GM18519 (cell line): ENCODE measurements around the gene KLHDC10.
"Not testable (repeated sequence)": the region's sequence is repeated elsewhere in the genome, so short reads cannot be mapped to it uniquely, and the experiment has no call there.

Experiments used
- ATAC-seq: cut with Tn5 transposase; IDR thresholded peaks from one replicate; pipeline ENCODE4 v1.9.1; 2021; ENCODE audit warnings: mild to moderate bottlenecking, moderate library complexity; ENCODE audit not compliant: unreplicated experiment, low FRiP score

Gene KLHDC10

DNA sequence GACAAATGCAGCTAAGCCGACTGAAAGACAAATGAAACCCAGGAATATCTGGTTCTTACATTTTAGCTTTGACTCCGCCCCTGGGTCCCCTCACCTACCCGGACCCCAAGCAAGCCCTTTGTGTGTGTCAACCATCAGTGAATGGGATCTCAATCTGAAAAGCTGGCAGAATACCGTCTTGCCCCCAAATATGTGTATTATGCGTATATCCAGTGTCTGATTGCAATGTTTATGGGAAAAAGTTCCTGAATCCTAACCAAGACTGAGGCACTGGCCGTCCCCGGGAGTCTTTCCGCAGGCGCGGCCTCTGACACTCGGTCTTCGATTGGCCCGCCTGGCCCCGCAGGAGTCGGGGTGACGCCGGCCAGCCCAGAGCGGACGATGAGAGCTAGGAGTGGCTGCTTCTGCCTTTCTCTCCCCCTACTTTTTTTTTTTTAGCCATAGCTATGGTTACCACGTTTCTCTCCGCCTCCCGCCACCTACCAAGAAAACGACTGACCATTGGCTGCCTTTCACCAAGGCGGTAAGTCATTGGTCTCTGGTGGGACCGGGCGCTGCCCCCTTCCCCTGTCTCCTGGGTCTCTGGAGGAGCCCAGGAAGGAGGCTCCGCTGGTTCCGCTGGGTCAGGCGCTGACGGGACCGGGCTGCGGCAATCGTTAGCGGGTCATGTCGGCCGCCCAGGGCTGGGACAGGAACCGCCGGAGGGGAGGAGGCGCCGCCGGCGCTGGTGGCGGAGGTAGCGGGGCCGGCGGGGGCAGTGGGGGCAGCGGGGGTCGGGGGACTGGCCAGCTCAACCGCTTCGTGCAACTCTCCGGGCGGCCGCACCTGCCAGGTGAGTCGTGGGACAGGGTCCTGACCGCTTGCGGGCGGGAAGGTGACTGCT is at the start of gene KLHDC10:
TSS of gene KLHDC10 (plus strand) at position 557 of the 883 bp plus-strand sequence. CDS start at position 667, 110 bp downstream.
- peak; percentile 94 for ATAC-seq

DNA sequence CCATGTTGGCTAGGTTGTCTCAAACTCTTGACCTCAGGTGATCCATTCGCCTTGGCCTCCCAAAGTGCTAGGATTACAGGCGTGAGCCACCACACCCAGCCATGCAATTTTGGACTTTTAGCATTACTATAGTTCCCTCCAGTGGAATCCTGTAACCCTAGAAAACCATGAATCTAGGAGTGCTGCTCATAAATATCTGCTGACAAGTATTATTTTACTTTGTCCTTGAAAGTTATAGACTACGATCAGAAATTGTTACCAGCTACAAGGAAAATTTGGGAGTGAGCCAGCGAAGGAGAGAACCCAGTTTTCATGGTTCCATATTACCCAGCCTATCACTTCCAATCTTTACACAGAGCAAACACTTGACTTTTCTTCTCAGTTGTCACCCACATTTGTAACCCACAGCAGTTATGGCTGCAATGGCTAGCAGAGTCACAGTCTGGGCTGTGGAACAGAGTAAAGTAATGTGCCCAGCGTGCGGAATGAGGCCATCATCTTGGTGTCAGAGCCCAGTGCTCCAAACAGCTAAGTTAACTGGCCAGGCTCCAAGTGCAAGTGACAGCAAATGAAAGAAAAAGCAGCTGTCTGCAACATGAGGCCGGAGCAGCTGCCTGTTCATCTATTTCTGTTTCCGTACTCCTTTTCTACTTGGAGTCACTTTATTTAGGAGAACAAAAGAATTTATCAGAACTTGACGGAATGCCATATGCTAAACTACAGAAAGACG is 49.1 kb upstream of the KLHDC10 start:
- ATAC-seq, result no peak

GRCh38 chr7:130022115-130022514 is 48.2 kb upstream of the KLHDC10 start:
- ATAC-seq, result no peak

DNA sequence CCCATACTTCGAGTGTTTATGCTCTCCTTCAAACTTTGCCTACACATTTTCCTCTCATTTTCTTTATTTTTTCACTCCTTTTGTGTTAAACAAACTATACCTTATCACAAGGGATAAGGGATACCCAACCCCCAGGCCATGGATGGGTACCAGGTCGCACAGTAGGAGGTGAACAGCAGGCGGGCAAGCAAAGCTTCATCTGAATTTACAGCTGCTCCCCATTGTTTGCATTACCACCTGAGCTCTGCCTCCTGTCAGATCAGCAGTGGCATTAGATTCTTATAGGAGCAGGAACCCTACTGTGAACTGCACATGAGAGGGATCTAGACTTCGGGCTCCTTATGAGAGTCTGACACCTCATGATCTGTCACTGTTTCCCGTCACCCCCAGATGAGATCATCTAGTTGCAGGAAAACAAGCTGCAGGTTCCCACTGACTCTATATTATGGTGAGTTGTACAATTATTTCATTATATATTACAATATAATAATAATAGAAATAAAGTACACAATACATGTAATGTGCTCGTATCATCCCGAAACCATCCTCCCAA is 47.6 kb upstream of the KLHDC10 start:
- no peak for ATAC-seq

- no peak for ATAC-seq
Measured at GRCh38 chr7:130024390-130024789, 45.9 kb upstream of the KLHDC10 start.

GRCh38 chr7:130032698-130033097 is 37.6 kb upstream of the KLHDC10 start:
- no peak for ATAC-seq

DNA sequence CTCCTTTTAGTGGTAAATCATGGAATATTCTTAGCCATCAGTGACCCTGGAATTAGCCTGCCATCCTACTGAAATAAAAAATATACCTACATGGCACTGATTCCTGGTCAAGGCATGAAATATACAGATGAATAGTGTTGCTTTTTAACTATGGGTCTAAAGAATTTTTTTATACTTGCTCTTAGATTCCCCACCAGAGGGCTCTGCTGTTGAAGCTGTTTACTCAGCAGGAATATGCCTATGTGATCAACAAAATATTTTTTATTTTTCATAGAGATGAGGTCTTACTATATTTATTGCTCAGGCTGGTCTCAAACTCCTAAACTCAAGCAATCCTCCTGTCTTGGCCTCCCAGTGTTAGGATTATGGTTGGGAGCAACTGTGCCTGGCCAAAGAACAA is 32.6 kb upstream of the KLHDC10 start:
- no peak for ATAC-seq

GRCh38 chr7:130040576-130040975 is 29.8 kb upstream of the KLHDC10 start:
- ATAC-seq, result no peak

DNA sequence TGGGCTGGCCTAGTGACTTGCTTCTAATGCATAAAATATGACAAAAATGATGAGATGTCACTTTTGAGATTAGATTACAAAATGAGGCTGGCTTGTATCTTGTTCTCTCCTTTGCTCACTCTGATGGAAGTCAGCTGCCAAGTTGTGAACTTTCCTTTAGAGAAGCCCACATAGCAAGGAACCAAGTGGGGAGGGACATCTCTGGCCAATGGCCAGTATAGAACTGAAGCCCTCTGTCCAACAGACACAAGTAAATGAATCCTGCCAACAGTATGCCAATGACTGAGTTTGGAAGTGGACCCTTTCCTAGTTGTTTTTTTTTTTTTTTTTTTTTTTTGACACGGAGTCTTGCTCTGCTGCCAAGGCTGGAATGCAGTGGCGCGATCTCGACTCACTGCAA is 22.5 kb upstream of the KLHDC10 start:
- no peak for ATAC-seq

GRCh38 chr7:130048906-130049305 is 21.4 kb upstream of the KLHDC10 start:
- no peak for ATAC-seq

GRCh38 chr7:130052250-130052649 is 18.1 kb upstream of the KLHDC10 start:
- ATAC-seq, result not testable (repeated sequence)

- ATAC-seq, result not testable (repeated sequence)
Measured at GRCh38 chr7:130055198-130055597, 15.1 kb upstream of the KLHDC10 start.

DNA sequence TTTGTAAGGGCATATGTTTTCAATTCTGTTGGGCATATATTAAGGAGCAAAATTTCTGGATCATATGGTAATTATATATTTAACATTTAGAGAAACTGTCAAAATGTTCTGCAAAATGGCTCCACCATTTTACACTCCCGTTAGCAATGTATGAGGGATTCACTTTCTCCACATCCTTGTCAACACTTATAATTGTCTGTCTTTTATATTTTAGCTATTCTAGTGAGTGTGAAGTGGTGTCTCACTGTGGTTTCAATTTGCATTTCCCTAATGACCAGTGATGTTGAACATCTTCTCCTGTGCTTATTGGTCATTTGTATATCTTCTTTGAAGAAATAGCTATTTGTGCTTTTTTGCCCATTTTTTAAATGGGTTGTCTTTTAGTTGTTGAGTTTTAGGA is 8.1 kb upstream of the KLHDC10 start:
- no peak for ATAC-seq

- no peak for ATAC-seq
Measured at GRCh38 chr7:130063036-130063435, 7.3 kb upstream of the KLHDC10 start.

DNA sequence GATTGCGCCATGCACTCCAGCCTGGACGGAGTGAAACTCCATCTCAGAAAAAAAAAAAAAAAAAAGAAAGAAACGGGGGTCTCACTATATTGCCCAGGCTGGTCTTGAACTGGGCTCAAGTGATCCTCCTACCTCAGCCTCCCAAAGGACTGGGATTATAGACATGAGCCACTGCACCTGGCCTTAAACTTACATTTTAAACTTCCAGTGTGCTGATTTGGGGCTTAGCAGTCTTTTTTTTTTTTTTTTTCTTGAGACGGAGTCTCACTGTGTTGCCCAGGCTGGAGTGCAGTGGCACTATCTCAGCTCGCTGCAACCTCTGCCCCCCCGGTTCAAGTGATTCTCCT is 5.8 kb upstream of the KLHDC10 start:
- ATAC-seq, result not testable (repeated sequence)

- ATAC-seq, result no peak
Measured at GRCh38 chr7:130065500-130066152, 4.7 kb upstream of the KLHDC10 start.

DNA sequence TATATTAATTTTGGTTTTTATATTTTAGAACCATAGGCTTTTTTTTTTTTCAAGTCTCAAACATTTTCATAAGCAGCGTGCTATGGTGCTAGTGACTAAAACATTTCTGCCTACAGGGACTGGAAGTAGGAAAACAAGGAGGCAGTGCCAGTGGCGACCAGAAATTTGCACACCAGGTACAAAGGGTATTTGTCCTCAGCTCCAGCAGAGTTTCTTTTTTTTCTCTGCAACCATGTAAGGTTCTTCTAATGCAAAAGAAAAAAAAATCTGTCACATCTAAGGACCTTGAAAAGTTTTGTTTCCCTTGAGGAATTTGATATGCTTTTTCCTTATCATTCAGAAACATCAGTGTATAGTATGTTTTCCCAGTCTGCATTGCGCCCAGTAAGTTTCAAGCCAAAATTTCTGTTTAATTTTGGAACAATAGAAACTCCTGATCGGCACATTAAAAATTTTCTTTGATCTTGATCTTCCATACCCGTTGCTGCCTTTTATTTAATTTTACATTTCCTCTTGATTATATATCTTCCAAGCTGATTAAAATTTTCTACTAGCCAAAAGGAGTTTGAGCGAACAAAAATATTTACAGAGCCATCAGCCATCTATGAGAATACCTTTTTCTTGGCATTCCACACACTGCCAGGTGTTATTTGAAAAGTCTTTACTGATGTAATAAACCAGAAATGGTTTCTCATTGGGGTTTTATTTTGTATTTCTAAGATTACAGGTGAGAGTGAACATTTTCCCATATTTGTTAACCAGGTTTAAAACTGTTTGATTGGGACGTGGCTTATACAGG is 956 bp upstream of the KLHDC10 start:
- ATAC-seq, result no peak

- no peak for ATAC-seq
Measured at GRCh38 chr7:130070861-130071622, 708 bp downstream of the KLHDC10 start.
